ENCODE data around the gene MTHFSD. TPM values are rescaled to one million over a fixed set of nuclear protein-coding genes. Genes with fewer than 3 reads are reported as not detected.

Gene MTHFSD
- total and polyA plus RNA-seq, 2 of the 8 experiments (the other 6 are each of a cell fraction or from before 2014, with no cell fraction given), result 7.1 to 9.8 TPM

GRCh38 chr16:86522634-86523033, 32.4 kb downstream of the MTHFSD start:
- H3K18ac ChIP-seq (ENCODE audit: extremely low read depth, low read length), result no peak overlapping the region
- H3K36me3 ChIP-seq (ENCODE audit: control insufficient read depth in 2 of 4, insufficient read depth in 4 of 4, low read length in 3 of 4), result no peaks in the 10 kb centered on the region
- H2BK5ac ChIP-seq (ENCODE audit: low read depth, low read length), result no peak overlapping the region
- H3K4me3 ChIP-seq (ENCODE audit: extremely low read depth in 1 of 4, insufficient read depth in 2 of 4, low read depth in 3 of 4, low read length in 4 of 4), result no peak overlapping the region
- H3K4me2 ChIP-seq (ENCODE audit: insufficient read depth in 1 of 2, low read depth in 2 of 2, low read length in 2 of 2), result no peak overlapping the region
- H3K27ac ChIP-seq (ENCODE audit: low read depth, low read length), result no peak overlapping the region
- no peak overlapping the region for H2BK120ac ChIP-seq (replicated peaks; ENCODE audit: low read depth, low read length)
- WGBS, 2 experiments (ENCODE audit: extremely low coverage in 1 of 2, insufficient coverage in 1 of 2, insufficient read length in 1 of 2, insufficient replicate concordance in 2 of 2, low coverage in 1 of 2, low lambda C conversion rate in 2 of 2, missing lambda C conversion rate in 1 of 2), result 76% methylated on average over 16 of the region's 16 CpGs; no CpG with 5 or more reads in 1 of the 2 experiments
- H4K8ac ChIP-seq (ENCODE audit: extremely low read depth, insufficient read depth, low read length), result no peak overlapping the region
- H3K9me3 ChIP-seq (ENCODE audit: insufficient read depth in 2 of 2, low read depth in 1 of 2, low read length in 1 of 2), result peaks cover 3% of the 10 kb centered on the region in 2 experiments; a peak in 2 of 4 replicates
- H3K4me1 ChIP-seq (replicated peaks in 1 of 4; ENCODE audit: control insufficient read depth in 3 of 4, insufficient read depth in 4 of 4, low read length in 3 of 4), result no peaks in the 10 kb centered on the region
- no peak overlapping the region for H3K14ac ChIP-seq (ENCODE audit: insufficient read length)
- H2AK5ac ChIP-seq (ENCODE audit: low read depth, low read length), result no peak overlapping the region
- DNase-seq (ENCODE audit: low read depth in 1 of 2, low spot score in 2 of 2), result no peak
- no peak overlapping the region for H4K5ac ChIP-seq (ENCODE audit: insufficient read length, low read depth, low read length)
- H3K9ac ChIP-seq (replicated peaks in 1 of 4; ENCODE audit: extremely low read depth in 1 of 4, low read depth in 3 of 4, low read length in 3 of 4), result no peak overlapping the region
- H3K27me3 ChIP-seq (replicated peaks in 1 of 4; ENCODE audit: control insufficient read depth in 3 of 4, extremely low read depth in 1 of 4, insufficient read depth in 3 of 4, low read length in 3 of 4), result peaks cover 13 to 27% (median 19%) of the 10 kb centered on the region in 4 experiments
- no peak for TF ChIP-seq TBP (IDR thresholded peaks at IDR 0.05; ENCODE audit: low read depth, low read length)
- no peak for TF ChIP-seq POLR2AphosphoS5 (IDR thresholded peaks at IDR 0.05; ENCODE audit: low read depth, low read length)
- no peak for TF ChIP-seq SIRT6 (IDR thresholded peaks at IDR 0.05; ENCODE audit: low read length)
- TF ChIP-seq, protein P1, sequence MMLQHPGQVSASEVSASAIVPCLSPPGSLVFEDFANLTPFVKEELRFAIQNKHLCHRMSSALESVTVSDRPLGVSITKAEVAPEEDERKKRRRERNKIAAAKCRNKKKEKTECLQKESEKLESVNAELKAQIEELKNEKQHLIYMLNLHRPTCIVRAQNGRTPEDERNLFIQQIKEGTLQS (IDR thresholded peaks at IDR 0.05; ENCODE audit: insufficient read depth, low read depth, low read length), result no peak
- no peak for TF ChIP-seq JUN (IDR thresholded peaks at IDR 0.05; ENCODE audit: low read depth, low read length)
- ChIA-PET POLR2A (ENCODE audit: partially characterized antibody) (interaction anchor here (0.8 to 1.2 kb wide), 2 partner anchors 30 to 452 kb away, joined by 3 read pairs; no protein-coding TSS in a partner anchor), CTCF (ENCODE audit: partially characterized antibody) (interaction anchor here (1.5 kb wide), 1 partner anchor 503 kb away, joined by 4 read pairs; no protein-coding TSS in a partner anchor)
- H3K4ac ChIP-seq (replicated peaks; ENCODE audit: insufficient read length, low read depth, low read length), result no peak overlapping the region
- FAIRE-seq, result no peak
- H2BK12ac ChIP-seq (ENCODE audit: low read depth, low read length), result no peak overlapping the region
- H3K79me2 ChIP-seq (ENCODE audit: control insufficient read depth in 1 of 2, insufficient read depth in 2 of 2, low read length in 2 of 2), result no peaks in the 10 kb centered on the region
- no peaks in the 10 kb centered on the region for H3K79me1 ChIP-seq (ENCODE audit: low read depth, low read length)
- no peaks in the 10 kb centered on the region for H3K23me2 ChIP-seq (ENCODE audit: low read depth, low read length)
- no peak overlapping the region for H3K56ac ChIP-seq (replicated peaks; ENCODE audit: insufficient read length, low read depth, low read length)
- no peak overlapping the region for H3K23ac ChIP-seq (ENCODE audit: insufficient read length)
- H4K20me1 ChIP-seq (replicated peaks in 1 of 2; ENCODE audit: control insufficient read depth in 1 of 2, insufficient read depth in 2 of 2, low read length in 2 of 2), result peaks cover 0 to 3% of the 10 kb centered on the region in 2 experiments
- no peak overlapping the region for H2BK20ac ChIP-seq (ENCODE audit: low read length)
- no peak overlapping the region for H4K91ac ChIP-seq (replicated peaks; ENCODE audit: insufficient read length, low read length)
- H2BK15ac ChIP-seq (ENCODE audit: low read length), result no peak overlapping the region
- H2AFZ ChIP-seq (ENCODE audit: low read length), result no peak overlapping the region

Data from H1 (cell line).